NCI-H2196 (cell line): Measurements from ENCODE around the gene ZYX.
A peak's percentile ranks its signal among the peaks of the same experiment; 100 is the strongest.

ENCODE experiments used
- DNase-seq: peaks from one replicate; lab custom pipeline; 2025; ENCODE audit not compliant: unreplicated experiment; lab: John Stamatoyannopoulos, UW

The ZYX gene

DNA sequence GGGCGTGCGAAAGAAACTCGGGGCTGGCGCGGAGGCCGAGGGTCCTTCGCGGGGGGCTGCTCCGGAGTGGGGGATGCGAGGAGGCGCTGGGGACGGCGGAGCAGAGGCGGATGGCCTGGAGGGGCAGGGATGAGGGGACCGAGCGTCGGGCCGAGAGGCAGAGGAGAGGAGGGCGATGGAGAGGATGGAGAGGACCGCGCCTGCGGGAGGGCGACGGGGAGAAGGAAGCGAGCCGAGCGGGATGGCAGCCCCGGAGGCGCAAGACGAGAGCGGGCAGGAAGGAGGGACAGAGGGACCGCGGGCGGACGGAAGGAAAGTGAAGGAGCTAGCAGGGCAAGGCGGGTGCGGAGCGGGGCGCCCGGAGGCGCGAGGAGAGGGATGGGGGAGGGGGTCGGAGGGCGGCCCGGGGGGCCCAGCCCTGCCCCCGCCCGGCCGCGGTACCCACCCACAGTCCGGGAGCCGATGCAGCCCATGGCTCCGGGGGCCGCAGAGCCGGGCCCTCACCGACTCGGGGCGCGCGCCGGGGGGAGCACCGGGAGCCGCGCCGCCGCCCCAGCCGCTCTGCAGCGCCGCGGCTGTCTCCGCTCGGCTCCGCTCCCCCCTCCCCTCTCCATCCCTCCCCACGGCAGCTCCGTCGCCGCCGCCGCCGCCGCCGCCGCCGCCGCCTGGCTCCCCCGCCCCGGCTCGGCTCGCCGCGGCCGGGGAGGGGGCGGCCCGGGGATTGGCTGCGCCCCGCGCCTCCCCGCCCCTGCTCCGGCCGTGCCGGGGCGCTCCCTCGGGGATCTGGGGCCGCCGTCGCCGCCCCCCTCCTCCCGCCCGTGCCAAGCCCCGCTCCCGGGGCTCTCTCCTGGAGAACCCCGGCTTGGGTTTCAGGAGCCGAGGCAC, 18.8 kb upstream of the ZYX start, which contains the start of gene FAM131B:
Gene FAM131B, minus strand, starts transcription at position 583 of the 885 bp plus-strand sequence. Its CDS starts 110 bp downstream, at position 473.
- peak; percentile 25 for DNase-seq

DNA sequence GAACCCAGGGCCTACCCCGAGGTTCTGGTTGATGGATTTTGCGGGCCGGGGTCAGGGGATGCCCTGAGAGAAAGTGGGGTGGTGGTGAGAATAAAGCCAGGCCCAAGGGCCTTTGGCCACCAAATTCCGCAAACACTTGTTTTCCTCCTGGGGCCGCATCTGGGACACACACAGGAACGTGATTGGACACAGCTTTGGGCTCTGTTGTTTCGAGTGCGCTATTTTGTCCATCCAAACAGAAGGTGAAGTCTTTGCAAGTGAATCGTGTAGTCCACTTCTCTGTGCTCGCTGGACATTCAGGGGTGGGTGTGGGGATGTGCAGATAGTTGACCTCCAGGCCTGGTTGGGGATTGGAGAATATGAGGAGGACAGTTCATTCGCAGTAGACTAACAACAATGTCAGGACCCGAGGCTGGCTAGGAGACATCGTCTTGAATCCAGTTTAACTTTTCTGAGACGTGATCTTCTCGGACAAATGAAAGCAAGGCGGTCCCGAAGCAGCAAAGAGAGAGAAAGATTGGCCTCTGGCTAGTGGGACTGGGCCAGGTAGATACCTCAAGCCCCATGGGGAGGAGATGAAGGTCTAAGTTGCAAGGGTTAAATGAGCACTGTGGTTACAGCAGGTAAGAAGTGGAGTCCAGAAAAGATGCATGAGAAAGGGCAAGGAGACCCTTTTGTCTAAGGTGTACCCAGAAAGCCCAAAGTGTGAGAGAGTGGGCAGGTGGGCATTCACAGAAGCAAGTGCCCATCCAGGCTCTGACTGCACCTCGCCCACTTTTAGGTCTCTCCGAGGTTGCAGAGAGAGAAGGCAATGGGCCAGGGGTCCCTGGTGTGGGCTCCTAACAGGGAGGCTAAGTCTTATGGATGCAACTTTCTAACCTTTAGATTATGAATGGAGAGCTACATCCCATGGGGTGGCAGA, 17.9 kb upstream of the ZYX start:
- DNase-seq, result no peak

GRCh38 chr7:143367972-143368371, 13.2 kb upstream of the ZYX start:
- peak; percentile 75 for DNase-seq

- no peak for DNase-seq
Observed at GRCh38 chr7:143368387-143368786, 12.8 kb upstream of the ZYX start.

DNA sequence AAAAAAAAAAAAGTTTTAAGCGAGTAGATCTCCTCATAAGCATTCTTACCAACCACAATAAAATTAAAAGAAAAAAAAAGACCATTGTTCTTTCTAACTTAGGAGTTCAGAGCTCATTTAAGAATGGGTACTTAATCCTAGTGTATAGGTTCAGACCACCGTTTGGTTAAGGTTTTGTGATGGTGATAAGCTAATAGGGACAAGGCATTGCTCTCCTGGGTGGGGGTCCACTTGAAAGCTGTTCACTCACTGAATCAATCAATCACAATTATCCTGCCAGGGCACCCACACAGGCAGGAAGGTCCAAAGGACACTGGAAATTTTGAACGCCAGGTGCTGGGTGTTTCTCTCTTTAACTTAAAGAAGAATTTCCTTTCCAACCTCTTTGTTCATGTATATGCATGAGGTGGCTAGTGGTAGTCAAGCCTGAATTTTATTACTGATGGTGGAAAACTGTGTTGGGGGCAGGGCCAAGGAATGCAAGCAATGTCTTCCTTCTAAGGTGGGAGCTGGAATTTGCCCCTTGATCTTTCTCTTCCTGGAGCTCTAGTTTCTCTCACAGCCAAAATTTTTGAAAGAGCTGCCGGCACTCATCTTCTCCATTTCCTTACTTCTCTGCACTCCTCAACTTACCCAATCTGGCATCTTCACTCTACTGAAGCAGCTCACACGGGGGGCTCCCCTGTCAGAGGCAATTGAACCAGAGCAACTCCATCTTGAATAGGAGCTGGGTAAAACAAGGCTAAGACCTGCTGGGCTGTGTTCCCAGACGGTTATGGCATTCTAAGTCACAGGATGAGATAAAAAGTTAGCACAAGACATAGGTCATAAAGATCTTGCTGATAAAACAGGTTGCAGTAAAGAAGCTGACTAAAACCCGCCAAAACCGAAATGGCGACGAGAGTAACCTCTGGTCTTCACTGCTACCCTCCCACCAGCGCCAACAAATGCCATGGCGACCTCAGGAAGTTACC, 11.2 kb upstream of the ZYX start:
- DNase-seq, result no peak

GRCh38 chr7:143372070-143372469, 9.1 kb upstream of the ZYX start:
- peak; percentile 75 for DNase-seq

DNA sequence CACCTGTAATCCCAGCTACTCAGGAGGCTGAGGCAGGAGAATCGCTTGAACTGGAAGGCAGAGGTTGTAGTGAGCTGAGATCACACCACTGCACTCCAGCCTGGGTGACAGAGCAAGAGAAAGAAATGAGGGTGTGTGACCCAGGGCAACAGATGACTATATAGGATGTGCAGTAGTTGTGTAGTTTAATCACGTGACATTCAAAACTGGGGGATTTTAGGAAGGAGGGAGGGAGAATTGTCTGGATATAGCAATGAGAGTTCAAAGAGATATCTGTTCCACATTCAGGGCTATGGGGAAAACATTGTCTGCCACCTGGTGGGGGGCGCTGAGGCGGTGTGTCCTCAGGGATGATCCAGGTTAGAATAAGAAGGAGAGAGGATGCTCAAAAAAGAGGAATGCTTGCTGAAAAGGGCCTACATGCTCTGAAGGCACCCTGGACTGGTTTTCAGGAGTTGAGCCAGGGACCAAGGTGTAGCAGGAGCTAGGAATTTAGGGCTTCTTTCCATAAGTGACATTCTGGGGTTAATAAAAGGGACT, 7.8 kb upstream of the ZYX start:
- no peak for DNase-seq

- no peak for DNase-seq
Observed at GRCh38 chr7:143374561-143374960, 6.6 kb upstream of the ZYX start.

DNA sequence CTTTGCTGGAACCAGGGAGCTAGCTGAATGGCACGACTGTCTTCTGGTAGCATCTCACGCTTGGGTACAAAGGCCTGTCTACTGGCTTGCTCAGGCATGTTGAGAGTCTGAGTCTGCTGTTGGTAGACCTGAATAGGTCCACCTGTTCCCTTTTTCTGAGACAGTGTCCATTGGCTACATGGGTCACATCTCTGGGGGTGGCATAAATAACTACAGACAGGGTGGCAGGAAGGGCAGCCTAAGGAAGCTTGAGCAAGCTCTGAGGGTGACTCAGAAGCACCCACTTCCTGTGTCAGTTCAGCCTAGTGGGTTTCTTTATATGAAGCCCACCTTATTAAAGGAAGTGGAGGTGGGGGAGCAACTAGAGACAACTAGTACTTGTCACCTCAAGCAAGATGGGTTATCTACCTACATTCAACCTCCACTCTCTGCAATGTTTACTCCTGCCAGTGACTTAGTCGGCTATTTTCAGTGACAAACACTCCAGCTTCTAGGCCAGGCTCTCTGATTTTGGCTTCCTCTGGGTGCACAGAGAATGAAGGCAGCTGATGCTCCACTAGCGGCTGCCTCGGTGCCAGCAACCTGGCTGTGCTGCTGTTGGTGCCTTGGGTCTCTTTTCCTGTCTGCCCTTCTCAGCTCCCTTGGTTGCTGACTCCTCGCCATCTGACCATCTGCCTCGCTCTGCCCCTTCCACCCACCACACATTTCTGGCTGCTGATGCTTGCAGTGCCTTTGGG, 5.7 kb upstream of the ZYX start:
- DNase-seq, result no peak

GRCh38 chr7:143376396-143376795, 4.7 kb upstream of the ZYX start:
- DNase-seq, result no peak

DNA sequence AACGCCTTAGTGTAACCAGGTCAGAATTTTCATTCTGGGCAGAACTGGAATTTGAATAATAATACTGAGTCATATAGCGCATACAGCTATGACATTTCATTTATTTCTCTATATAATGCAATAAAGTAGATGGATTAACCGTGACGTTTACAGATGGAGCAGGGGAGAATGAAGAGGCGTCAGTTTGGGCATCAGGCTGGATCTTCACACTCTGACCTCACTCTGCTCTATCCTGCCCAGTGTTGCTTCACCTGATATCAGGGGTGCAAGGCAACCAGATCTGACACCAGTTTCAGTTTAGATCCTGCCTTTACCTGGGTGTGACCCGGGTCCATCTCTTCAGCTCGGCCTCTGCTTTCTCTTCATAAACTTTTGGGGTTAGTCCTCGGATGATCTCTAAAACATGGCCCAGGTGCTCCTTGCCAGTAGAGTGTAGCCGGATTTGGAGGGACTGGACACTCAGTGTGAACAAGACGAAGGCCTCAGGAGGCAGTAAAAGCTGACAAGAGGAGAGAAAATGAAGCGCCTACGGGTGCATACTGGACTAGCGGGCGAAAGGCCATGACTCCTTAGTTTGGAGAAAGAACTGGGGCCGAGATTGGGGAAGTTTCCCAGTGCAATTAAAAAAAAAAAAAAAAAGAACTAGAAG, 1.4 kb upstream of the ZYX start:
- no peak for DNase-seq

GRCh38 chr7:143380260-143380645, 892 bp upstream of the ZYX start:
- peak; percentile 83 for DNase-seq

GRCh38 chr7:143381427-143382125, 431 bp downstream of the ZYX start:
- DNase-seq, result peak; percentile 31

DNA sequence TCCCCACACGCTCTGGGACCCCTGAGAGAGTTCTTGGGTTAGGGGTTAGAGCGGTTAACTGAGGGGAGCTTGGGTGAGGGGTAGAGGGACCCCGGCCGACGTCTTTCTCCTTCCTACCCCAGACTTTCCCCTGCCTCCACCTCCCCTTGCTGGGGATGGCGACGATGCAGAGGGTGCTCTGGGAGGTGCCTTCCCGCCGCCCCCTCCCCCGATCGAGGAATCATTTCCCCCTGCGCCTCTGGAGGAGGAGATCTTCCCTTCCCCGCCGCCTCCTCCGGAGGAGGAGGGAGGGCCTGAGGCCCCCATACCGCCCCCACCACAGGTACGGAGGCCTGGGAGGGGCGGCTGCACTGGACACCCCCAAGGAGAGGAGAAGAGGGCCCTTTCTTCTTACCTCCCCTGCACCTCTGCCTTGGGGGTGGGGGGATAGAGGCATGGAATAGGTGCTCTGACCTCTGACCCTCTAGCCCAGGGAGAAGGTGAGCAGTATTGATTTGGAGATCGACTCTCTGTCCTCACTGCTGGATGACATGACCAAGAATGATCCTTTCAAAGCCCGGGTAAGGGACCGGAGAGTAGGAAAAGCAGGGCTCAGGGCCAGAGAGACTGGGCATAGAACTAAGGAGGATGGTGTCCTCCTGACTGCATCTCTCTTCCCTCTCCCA, 1.1 kb downstream of the ZYX start:
- DNase-seq, result no peak

GRCh38 chr7:143382791-143383641, 1.9 kb downstream of the ZYX start:
- no peak for DNase-seq

DNA sequence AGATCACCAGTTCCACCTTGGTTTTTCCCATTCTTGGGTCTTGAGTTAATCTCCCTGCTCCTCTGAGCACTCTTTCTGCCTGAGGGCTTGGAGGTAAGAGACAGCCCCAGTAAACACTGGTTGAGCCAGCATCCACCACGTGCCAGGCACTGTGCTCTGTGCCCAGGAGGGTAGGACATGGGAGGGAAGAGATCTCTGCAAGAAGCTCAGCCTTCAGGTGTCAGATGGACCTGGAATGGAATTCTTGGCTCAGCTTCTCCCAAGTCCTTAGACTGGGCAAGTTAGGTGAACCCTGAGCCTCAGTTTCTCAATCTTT, 2.5 kb downstream of the ZYX start:
- DNase-seq, result no peak

DNA sequence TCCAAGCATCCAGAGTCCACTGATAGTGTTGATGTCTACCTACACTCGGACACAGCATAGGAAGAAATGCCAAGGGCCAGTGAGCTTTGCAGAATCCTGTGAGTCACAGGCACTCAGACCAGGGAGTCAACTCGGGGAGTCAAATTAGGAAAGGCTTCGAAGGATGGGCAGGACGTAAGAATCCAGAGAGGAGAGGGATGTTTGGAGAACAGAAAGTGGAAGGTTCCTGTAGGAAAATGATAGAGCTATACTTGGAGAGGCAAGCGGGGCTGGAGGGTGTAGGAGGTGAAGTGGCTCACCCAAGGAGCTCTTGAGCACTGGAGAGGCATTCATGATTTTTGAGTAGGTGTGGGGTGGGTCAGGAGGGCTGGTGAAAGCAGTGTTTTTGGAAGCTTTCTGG, 3.0 kb downstream of the ZYX start:
- no peak for DNase-seq
